CD8-positive, alpha-beta memory T cell (primary cell): ENCODE data around the gene NUP153. TPM values are rescaled to one million over a fixed set of nuclear protein-coding genes. Genes with fewer than 3 reads are reported as not detected.

Experiments
- CTCF ChIA-PET: fragments of 350-600 bp; sonication (Branson Sonifier 250); formaldehyde crosslinking; loops from one replicate; lab custom pipeline; 2021; ENCODE audit warnings: antibody characterized with exemption; lab: Charles Lee
- POLR2A ChIA-PET: fragments of 350-600 bp; sonication (Branson Sonifier 250); formaldehyde crosslinking; loops from one replicate; lab custom pipeline; 2021; ENCODE audit warnings: antibody characterized with exemption; lab: Charles Lee
- DNase-seq, 5 donors: peaks; one replicate each; pipeline versions ENCODE4 v3.0.0 to v3.0.0-alpha.2; 2020 to 2022; ENCODE audit warnings: mixed read lengths in 1 of 5
- H3K27ac ChIP-seq: one replicate; pipeline ENCODE4 v1.7.0; 2013; ENCODE audit warnings: low read depth, mild to moderate bottlenecking, low read length, moderate library complexity
- H3K27me3 ChIP-seq: 2 replicates; pipeline ENCODE4 v1.7.0; 2013; ENCODE audit warnings: low read length, mild to moderate bottlenecking; ENCODE audit not compliant: insufficient read depth, poor library complexity, severe bottlenecking
- H3K36me3 ChIP-seq: 2 replicates; pipeline ENCODE4 v1.7.0; 2013; ENCODE audit warnings: mild to moderate bottlenecking, low read length, moderate library complexity; ENCODE audit not compliant: insufficient read depth
- H3K4me1 ChIP-seq: 2 replicates; pipeline ENCODE4 v1.7.0; 2013; ENCODE audit warnings: mild to moderate bottlenecking, low read length, moderate library complexity; ENCODE audit not compliant: insufficient read depth
- H3K4me3 ChIP-seq: 2 replicates; pipeline ENCODE4 v1.7.0; 2013; ENCODE audit warnings: mild to moderate bottlenecking, low read length
- H3K9me3 ChIP-seq: 2 replicates; pipeline ENCODE4 v1.7.0; 2013; ENCODE audit warnings: mild to moderate bottlenecking, low read length
- H3K27ac Mint-ChIP-seq, 8 donors: one replicate each; pipeline ENCODE4 v1.8.0; 2020 to 2021; ENCODE audit warnings: mixed read lengths in 8 of 8, mild to moderate bottlenecking in 6 of 8, inconsistent platforms in 3 of 8, moderate library complexity in 3 of 8
- H3K27me3 Mint-ChIP-seq, 2 donors: one replicate each; pipeline ENCODE4 v1.8.0; 2020 to 2021; ENCODE audit warnings: mixed read lengths in 2 of 2, mild to moderate bottlenecking in 1 of 2, moderate library complexity in 1 of 2
- H3K36me3 Mint-ChIP-seq, 3 donors: one replicate each; pipeline ENCODE4 v1.8.0; 2020 to 2021; ENCODE audit warnings: mixed read lengths in 3 of 3, inconsistent platforms in 1 of 3, mild to moderate bottlenecking in 1 of 3
- H3K4me1 Mint-ChIP-seq, 3 donors: one replicate each; pipeline ENCODE4 v1.8.0; 2020 to 2021; ENCODE audit warnings: mixed read lengths in 3 of 3, inconsistent platforms in 1 of 3, mild to moderate bottlenecking in 1 of 3
- H3K4me3 Mint-ChIP-seq, 7 donors: one replicate each; pipeline ENCODE4 v1.8.0; 2020 to 2021; ENCODE audit warnings: mixed read lengths in 7 of 7, mild to moderate bottlenecking in 6 of 7, moderate library complexity in 4 of 7, inconsistent platforms in 2 of 7
- H3K9me3 Mint-ChIP-seq, 5 donors: one replicate each; pipeline ENCODE4 v1.8.0; 2020 to 2022; ENCODE audit warnings: mixed read lengths in 5 of 5, mild to moderate bottlenecking in 3 of 5, moderate library complexity in 2 of 5, inconsistent platforms in 1 of 5
- polyA plus RNA-seq: library from polyadenylated mRNA; unstranded; fragments of 300-500 nt; fragmentation: Illumina TruSeq; gene quantifications from one replicate; pipeline ENCODE4 v1.2.3, GENCODE V29; 2021
- total RNA-seq, 2 experiments: library from RNA; stranded (reverse); gene quantifications; one replicate each; pipeline ENCODE4 v1.2.3, GENCODE V29; 2021

Gene NUP153
- total and polyA plus RNA-seq, 3 experiments from 2014 or later: 4.3 to 104 (median 97.4) TPM

GRCh38 chr6:17721671-17722070 lies 14.9 kb upstream of the NUP153 start:
- POLR2A ChIA-PET: no interaction called here
- no peaks in the 10 kb centered on the region for H3K9me3 Mint-ChIP-seq
- no peaks in the 10 kb centered on the region for H3K36me3 ChIP-seq

DNA sequence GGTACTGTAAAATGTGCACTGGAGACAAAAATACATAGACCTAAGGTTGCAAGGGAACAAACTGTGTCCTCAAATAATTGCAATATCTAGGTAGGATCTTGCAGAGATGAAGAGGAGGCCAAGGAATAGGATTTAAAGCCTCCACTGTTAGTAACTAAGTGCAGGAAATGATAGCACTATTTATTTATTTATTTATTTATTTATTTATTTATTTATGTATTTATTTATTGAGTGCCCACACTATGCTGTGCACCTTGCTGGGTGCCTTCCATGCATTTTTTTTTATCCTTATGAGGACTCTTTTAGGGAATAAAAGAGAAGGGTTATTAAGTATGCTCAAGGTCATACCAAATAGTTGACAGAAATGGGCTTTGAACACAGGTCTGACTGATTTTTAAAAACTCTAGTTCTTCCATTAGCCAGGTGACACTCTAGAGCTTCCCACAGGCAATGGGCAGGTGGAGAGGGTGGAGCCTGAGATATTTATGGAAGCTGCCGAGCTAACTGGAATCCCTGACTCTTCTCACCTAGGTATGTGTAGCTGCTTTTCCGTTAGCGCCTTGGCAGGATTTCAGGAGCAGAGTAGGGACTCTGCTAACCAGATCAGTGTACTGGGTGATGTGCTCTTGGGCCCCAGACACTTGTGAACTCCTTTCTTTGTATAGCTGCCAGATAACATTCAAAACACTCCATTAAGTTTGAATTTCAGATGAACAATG lies 12.8 kb upstream of the NUP153 start:
- Histone ChIP-seq H3K27me3 (no peaks in the 10 kb centered on the region), H3K4me3 (no peak overlapping the region), H3K27ac (no peak overlapping the region), H3K4me1 (no peaks in the 10 kb centered on the region), H3K9me3 (no peaks in the 10 kb centered on the region), H3K36me3 (no peaks in the 10 kb centered on the region)
- Mint-ChIP-seq H3K27me3 (peaks cover 0 to 3% of the 10 kb centered on the region in 2 donors), H3K4me1 (peaks cover 7 to 8% (median 8%) of the 10 kb centered on the region in 3 donors), H3K27ac (no peak overlapping the region), H3K4me3 (no peak overlapping the region), H3K36me3 (peaks cover 0 to 3% (median 0%) of the 10 kb centered on the region in 3 donors), H3K9me3 (no peaks in the 10 kb centered on the region)
- no peak for DNase-seq
- ChIA-PET CTCF (interaction anchor here (2.0 kb wide), 1 partner anchor 10 kb away, joined by 6 read pairs; no protein-coding TSS in a partner anchor), POLR2A (no interaction called here)

More at GRCh38 chr6:17721671-17722070, 14.9 kb upstream of the NUP153 start:
- DNase-seq: no peak
- H3K27ac ChIP-seq: no peak overlapping the region
- Mint-ChIP-seq H3K4me1 (no peaks in the 10 kb centered on the region), H3K27me3 (peaks cover 0 to 3% of the 10 kb centered on the region in 2 donors), H3K27ac (peak overlapping the region in 1 of 8 donors; percentile 14), H3K36me3 (peaks cover 0 to 3% (median 0%) of the 10 kb centered on the region in 3 donors), H3K4me3 (no peak overlapping the region)
- CTCF ChIA-PET: no interaction called here
- H3K27me3 ChIP-seq: no peaks in the 10 kb centered on the region
- H3K4me3 ChIP-seq: no peak overlapping the region
- no peaks in the 10 kb centered on the region for H3K9me3 ChIP-seq
- no peaks in the 10 kb centered on the region for H3K4me1 ChIP-seq

DNA sequence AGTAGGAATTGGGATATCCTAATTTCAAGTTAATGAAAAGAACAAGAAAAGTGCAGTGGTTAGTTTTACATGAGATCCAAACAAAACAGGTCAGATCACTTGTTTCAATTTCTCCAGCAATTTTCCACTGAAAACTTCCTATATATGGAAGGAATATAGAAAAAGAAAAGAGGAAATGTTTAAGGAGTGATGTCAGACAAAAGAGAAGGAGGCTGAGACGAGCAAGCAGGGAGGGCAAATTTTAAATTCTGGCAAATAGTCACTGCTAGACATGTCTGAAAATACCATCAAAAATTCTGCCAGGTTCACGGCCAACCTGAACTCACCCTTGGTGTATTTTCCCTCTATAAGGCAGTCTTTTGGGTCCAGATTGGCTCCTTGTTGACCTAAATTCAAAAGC lies 9.5 kb upstream of the NUP153 start:
- Histone ChIP-seq H3K27me3 (no peaks in the 10 kb centered on the region), H3K4me3 (no peak overlapping the region), H3K4me1 (no peaks in the 10 kb centered on the region), H3K36me3 (no peaks in the 10 kb centered on the region), H3K9me3 (no peaks in the 10 kb centered on the region), H3K27ac (no peak overlapping the region)
- CTCF ChIA-PET: no interaction called here
- H3K27ac Mint-ChIP-seq: no peak overlapping the region
- POLR2A ChIA-PET: no interaction called here
- peaks cover 7 to 11% (median 8%) of the 10 kb centered on the region in 3 donors for H3K4me1 Mint-ChIP-seq
- DNase-seq: no peak
- H3K4me3 Mint-ChIP-seq: no peak overlapping the region
- H3K27me3 Mint-ChIP-seq: no peaks in the 10 kb centered on the region
- H3K9me3 Mint-ChIP-seq: no peaks in the 10 kb centered on the region
- H3K36me3 Mint-ChIP-seq: no peaks in the 10 kb centered on the region

GRCh38 chr6:17714879-17715851 lies 8.4 kb upstream of the NUP153 start:
- H3K4me1 Mint-ChIP-seq: peaks cover 7 to 11% (median 8%) of the 10 kb centered on the region in 3 donors
- no peaks in the 10 kb centered on the region for H3K27me3 Mint-ChIP-seq
- H3K4me3 Mint-ChIP-seq: peak overlapping the region in 2 of 7 donors; percentile 33 to 52
- POLR2A ChIA-PET: interaction anchor here (0.6 to 0.8 kb wide), 3 partner anchors 12 to 116 kb away, joined by 3 read pairs; no protein-coding TSS in a partner anchor
- no peaks in the 10 kb centered on the region for H3K9me3 Mint-ChIP-seq
- CTCF ChIA-PET: interaction anchor here (0.9 to 3.3 kb wide), 2 partner anchors 13 to 16 kb away, joined by 3 to 9 read pairs; no protein-coding TSS in a partner anchor
- Histone ChIP-seq H3K4me3 (no peak overlapping the region), H3K36me3 (no peaks in the 10 kb centered on the region), H3K27me3 (no peaks in the 10 kb centered on the region), H3K9me3 (no peaks in the 10 kb centered on the region), H3K27ac (peak overlapping the region; percentile 41), H3K4me1 (no peaks in the 10 kb centered on the region)
- H3K27ac Mint-ChIP-seq: peak overlapping the region in 7 of 8 donors; percentile 0 to 85 (median 60)
- H3K36me3 Mint-ChIP-seq: no peaks in the 10 kb centered on the region
- DNase-seq: no peak

GRCh38 chr6:17714177-17714576 lies 7.5 kb upstream of the NUP153 start:
- Mint-ChIP-seq H3K27me3 (no peaks in the 10 kb centered on the region), H3K4me3 (no peak overlapping the region)
- POLR2A ChIA-PET: interaction anchor here (0.7 to 0.8 kb wide), 2 partner anchors 11 to 115 kb away, joined by 3 read pairs; no protein-coding TSS in a partner anchor

DNA sequence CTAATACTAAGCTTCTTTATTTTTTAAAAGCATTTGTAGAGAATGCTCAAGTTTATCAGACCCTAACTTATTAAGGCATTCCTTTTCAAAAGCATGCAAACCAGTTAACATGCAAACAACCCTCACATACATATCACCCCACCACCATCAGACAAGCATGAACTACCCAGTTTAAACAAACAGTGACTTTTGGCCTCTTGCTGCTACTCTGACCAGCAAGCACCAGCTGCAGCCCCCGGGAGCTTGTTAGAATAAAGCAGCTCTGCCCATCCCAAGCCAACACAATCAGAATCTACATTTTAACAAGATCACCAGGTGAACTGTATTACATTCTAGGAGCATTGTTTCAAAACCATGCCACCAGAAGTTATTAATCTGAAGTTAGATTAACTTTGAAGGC lies 5.9 kb upstream of the NUP153 start:
- H3K27ac Mint-ChIP-seq: peak overlapping the region in 2 of 8 donors; percentile 42 to 51
- no peaks in the 10 kb centered on the region for H3K9me3 Mint-ChIP-seq
- H3K9me3 ChIP-seq: no peaks in the 10 kb centered on the region
- CTCF ChIA-PET: interaction anchor here (1.2 to 3.3 kb wide), 2 partner anchors 11 to 18 kb away, joined by 3 to 9 read pairs; no protein-coding TSS in a partner anchor
- H3K27ac ChIP-seq: no peak overlapping the region
- DNase-seq: no peak
- H3K36me3 Mint-ChIP-seq: peaks cover 0 to 2% (median 0%) of the 10 kb centered on the region in 3 donors
- no peaks in the 10 kb centered on the region for H3K36me3 ChIP-seq
- peaks cover under 1% of the 10 kb centered on the region for H3K4me1 ChIP-seq
- no peaks in the 10 kb centered on the region for H3K27me3 ChIP-seq
- H3K27me3 Mint-ChIP-seq: no peaks in the 10 kb centered on the region
- no peak overlapping the region for H3K4me3 ChIP-seq
- POLR2A ChIA-PET: no interaction called here
- peaks cover 7 to 13% (median 8%) of the 10 kb centered on the region in 3 donors for H3K4me1 Mint-ChIP-seq
- peak overlapping the region in 1 of 7 donors; percentile 48 for H3K4me3 Mint-ChIP-seq

More at GRCh38 chr6:17714177-17714576, 7.5 kb upstream of the NUP153 start:
- H3K4me1 ChIP-seq: no peaks in the 10 kb centered on the region
- no peak overlapping the region for H3K4me3 ChIP-seq
- Mint-ChIP-seq H3K9me3 (no peaks in the 10 kb centered on the region), H3K36me3 (no peaks in the 10 kb centered on the region), H3K4me1 (peaks cover 7 to 11% (median 8%) of the 10 kb centered on the region in 3 donors), H3K27ac (no peak overlapping the region)
- no peak for DNase-seq
- peak overlapping the region; percentile 11 for H3K27ac ChIP-seq
- H3K27me3 ChIP-seq: no peaks in the 10 kb centered on the region
- no peaks in the 10 kb centered on the region for H3K9me3 ChIP-seq
- H3K36me3 ChIP-seq: no peaks in the 10 kb centered on the region
- CTCF ChIA-PET: interaction anchor here (3.3 kb wide), 1 partner anchor 12 kb away, joined by 9 read pairs; no protein-coding TSS in a partner anchor

- Histone ChIP-seq H3K36me3 (no peaks in the 10 kb centered on the region), H3K27ac (no peak overlapping the region), H3K4me1 (peaks cover 11% of the 10 kb centered on the region), H3K4me3 (no peak overlapping the region), H3K9me3 (no peaks in the 10 kb centered on the region), H3K27me3 (no peaks in the 10 kb centered on the region)
- DNase-seq: no peak
- Mint-ChIP-seq H3K36me3 (peaks cover 0 to 12% (median 2%) of the 10 kb centered on the region in 3 donors), H3K9me3 (no peaks in the 10 kb centered on the region), H3K4me1 (peaks cover 17 to 27% (median 23%) of the 10 kb centered on the region in 3 donors), H3K27me3 (peaks cover 0 to 4% of the 10 kb centered on the region in 2 donors), H3K27ac (peak overlapping the region in 1 of 8 donors; percentile 3), H3K4me3 (peak overlapping the region in 1 of 7 donors; percentile 4)
- ChIA-PET POLR2A (no interaction called here), CTCF (no interaction called here)
Observed at GRCh38 chr6:17710331-17710730, 3.6 kb upstream of the NUP153 start.
